OCI-LY3 (cell line): Measurements from ENCODE around the gene SLC25A29.

Source experiments
- EZH2phosphoT487 ChIP-seq: fragments of 200-600 bp; shearing (Covaris generic); IDR thresholded peaks from 2 replicates; pipeline ENCODE4 v1.6.1; 2018; ENCODE audit warnings: antibody characterized with exemption, mixed run types, low read depth
- TF ChIP-seq, protein P1 (sequence below): fragments of 200-600, 300-600 bp; sonication (generic); IDR thresholded peaks from 2 replicates; pipeline ENCODE4 v1.5.1; 2014; ENCODE audit warnings: antibody characterized with exemption, low read length, low read depth

DNA sequence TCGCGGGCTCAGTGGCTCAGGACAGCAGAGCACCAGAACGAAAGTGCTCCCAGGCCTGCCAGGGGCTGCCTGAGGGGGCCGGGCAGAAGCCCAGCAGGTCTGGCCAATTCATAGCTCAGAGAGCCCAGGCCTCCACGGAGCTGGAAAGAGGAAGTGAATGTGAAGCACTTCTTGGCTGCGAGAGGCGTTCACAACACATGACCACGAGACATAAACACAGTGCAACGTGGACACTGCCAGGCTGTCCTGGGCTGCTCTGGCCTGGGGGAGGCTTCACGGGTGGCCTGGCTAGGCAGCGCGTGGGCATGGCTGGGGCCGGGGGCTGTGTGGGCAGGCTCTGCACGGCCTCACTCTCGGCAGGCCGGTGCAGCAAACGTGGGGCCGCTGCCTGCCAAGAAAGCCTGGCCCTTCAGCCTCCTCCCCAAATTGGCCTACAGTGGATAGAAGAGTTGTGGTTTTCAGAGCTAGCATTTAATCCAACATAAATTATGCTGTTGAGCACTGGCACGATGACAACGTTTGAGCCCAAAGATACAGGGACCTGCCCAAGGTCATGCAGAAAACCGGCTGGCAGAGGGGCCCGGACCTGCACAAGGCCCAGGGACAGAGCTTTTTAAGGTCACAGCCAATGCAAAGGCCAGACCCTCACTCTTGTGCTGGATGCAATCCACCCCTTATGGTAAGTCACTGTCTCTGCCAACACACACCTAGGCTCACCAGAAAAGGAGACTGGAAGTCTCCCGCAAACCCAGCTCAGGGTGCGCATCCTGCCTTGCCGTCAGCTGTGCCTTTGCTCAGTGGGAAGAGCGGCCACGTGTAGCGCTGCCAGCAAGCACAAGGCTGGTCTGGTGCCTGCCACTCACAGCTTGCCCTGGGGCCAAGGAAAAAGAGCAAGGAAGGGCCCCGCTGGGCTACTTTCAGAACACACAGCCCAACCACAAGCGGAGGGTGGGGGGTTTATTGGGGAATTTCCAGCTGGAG lies 8.6 kb downstream of the SLC25A29 start:
- TF ChIP-seq, protein P1, sequence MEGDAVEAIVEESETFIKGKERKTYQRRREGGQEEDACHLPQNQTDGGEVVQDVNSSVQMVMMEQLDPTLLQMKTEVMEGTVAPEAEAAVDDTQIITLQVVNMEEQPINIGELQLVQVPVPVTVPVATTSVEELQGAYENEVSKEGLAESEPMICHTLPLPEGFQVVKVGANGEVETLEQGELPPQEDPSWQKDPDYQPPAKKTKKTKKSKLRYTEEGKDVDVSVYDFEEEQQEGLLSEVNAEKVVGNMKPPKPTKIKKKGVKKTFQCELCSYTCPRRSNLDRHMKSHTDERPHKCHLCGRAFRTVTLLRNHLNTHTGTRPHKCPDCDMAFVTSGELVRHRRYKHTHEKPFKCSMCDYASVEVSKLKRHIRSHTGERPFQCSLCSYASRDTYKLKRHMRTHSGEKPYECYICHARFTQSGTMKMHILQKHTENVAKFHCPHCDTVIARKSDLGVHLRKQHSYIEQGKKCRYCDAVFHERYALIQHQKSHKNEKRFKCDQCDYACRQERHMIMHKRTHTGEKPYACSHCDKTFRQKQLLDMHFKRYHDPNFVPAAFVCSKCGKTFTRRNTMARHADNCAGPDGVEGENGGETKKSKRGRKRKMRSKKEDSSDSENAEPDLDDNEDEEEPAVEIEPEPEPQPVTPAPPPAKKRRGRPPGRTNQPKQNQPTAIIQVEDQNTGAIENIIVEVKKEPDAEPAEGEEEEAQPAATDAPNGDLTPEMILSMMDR = no peak
- no peak for TF ChIP-seq EZH2phosphoT487
